WI38 (cell line): ENCODE measurements around the gene ZFP69B.
"Not testable (repeated sequence)": the region's sequence is repeated elsewhere in the genome, so short reads cannot be mapped to it uniquely, and the experiment has no call there.

Source experiments
- H3K4me3 ChIP-seq: 2 replicates; pipeline ENCODE4 v1.5.1; 2011; ENCODE audit warnings: low read depth, mild to moderate bottlenecking, control low read depth, low read length
- TF ChIP-seq, protein P1 (sequence below): IDR thresholded peaks from 2 replicates; pipeline ENCODE4 v1.5.1; 2012; ENCODE audit warnings: low read depth, mild to moderate bottlenecking, control low read depth, low read length

The ZFP69B gene

DNA sequence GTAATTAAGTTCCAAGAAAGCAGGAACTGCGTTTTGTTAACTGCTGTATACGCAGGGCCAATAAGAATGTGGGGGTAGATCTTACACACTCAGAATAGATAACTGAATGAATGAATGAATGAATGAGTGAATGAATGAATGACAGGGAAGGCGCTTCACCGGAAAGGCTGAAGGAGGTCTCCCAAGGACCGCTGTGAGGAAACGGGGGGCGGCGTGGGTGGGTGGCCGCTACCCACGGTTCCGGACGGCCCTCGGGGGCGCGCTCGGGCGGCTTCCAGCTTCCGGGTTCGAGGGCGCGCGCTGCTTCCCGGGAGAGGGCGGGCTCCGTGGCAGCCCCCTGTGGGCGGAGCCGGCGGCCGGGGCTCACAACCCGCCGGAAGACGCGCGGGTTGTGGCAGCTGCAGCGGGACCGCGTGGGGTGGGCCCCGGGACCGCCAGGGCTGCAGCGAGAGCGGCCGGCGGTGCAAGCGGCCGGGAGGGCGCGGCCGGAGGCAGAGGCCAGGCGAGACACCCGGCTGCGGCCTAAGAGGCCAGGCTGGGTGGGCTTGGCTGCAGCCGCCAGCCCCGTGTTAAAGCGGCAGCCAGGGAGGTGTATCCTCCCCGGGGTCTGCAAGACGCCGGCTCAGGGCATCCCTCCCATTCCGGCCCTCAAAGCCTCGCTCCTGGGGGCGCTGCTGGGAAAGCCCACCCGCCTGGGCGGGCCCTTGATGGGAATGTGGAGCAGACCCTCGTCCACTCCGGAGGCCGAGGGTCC lies 26.8 kb downstream of the ZFP69B start, which contains the start of gene ZFP69:
ZFP69 (plus strand) TSS at position 367 of the 754 bp plus-strand sequence. CDS start 2,072 bp downstream, outside the sequence.
- TF ChIP-seq, protein P1, sequence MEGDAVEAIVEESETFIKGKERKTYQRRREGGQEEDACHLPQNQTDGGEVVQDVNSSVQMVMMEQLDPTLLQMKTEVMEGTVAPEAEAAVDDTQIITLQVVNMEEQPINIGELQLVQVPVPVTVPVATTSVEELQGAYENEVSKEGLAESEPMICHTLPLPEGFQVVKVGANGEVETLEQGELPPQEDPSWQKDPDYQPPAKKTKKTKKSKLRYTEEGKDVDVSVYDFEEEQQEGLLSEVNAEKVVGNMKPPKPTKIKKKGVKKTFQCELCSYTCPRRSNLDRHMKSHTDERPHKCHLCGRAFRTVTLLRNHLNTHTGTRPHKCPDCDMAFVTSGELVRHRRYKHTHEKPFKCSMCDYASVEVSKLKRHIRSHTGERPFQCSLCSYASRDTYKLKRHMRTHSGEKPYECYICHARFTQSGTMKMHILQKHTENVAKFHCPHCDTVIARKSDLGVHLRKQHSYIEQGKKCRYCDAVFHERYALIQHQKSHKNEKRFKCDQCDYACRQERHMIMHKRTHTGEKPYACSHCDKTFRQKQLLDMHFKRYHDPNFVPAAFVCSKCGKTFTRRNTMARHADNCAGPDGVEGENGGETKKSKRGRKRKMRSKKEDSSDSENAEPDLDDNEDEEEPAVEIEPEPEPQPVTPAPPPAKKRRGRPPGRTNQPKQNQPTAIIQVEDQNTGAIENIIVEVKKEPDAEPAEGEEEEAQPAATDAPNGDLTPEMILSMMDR: no peak
- H3K4me3 ChIP-seq: peak within 1 kb of the TSS; percentile 77

DNA sequence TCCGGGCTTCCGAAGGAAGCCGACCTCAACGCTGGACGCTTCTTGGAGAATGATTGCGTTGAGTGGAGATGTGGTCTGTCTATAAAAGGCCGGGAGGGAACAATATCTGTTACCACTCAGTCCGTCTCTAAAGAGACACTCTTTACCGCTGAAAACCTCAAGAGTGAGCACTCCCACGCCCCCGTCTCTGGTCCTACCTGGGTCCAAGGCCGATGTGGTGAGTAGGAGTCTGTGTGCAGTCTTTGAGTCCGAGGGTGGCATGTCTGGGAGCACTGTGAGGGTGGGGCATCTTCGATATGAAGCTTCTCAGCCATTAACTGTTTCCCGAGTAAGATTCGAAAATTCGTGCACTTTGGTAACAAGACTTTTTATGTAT lies 27.4 kb downstream of the ZFP69B start:
- H3K4me3 ChIP-seq: peak overlapping the region; percentile 77

DNA sequence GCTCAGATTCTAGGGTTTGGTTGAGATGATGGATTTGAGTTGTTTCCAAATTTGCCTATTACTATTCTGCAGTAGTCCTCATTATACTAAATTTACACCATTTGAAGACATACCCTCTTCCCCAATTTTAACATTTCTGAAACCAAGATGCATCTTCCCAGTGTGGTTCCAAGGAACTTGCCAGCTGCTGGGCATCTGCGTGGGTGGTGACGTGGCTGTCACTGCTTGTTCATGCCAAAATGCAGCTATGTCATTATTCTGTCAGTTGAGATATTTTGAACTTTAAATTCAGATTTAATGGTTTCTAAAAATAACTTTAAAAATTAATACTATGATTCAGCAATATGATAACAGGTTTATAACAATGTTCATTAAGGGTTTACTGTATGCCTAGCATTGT lies 28.0 kb downstream of the ZFP69B start:
- TF ChIP-seq, protein P1: no peak
- peak overlapping the region; percentile 77 for H3K4me3 ChIP-seq

More for the DNA sequence above, 27.4 kb downstream of the ZFP69B start:
- TF ChIP-seq, protein P1: no peak

DNA sequence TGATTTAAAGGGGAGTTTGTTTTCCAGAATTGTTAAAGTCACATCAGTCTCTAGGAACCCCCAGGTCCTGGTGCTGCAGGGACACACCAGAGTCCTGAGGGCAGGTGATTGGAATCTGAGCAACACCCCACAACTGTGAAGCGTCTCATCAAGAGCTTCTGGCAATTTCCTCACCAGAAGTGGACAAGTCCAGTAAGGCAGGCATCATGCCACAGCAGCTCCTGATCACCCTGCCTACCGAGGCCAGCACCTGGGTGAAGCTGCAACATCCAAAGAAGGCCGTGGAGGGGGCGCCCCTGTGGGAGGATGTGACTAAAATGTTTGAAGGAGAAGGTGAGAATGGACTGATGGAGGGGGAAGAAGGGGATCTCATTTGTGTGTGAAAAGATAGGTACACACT lies 28.9 kb downstream of the ZFP69B start:
- TF ChIP-seq, protein P1: no peak

GRCh38 chr1:40495315-40495903 lies 45.1 kb downstream of the ZFP69B start:
- TF ChIP-seq, protein P1: no peak
- H3K4me3 ChIP-seq: no peak overlapping the region

More for the DNA sequence above, 28.9 kb downstream of the ZFP69B start:
- no peak overlapping the region for H3K4me3 ChIP-seq

GRCh38 chr1:40502651-40503050 lies 52.4 kb downstream of the ZFP69B start:
- not testable (repeated sequence) for H3K4me3 ChIP-seq

DNA sequence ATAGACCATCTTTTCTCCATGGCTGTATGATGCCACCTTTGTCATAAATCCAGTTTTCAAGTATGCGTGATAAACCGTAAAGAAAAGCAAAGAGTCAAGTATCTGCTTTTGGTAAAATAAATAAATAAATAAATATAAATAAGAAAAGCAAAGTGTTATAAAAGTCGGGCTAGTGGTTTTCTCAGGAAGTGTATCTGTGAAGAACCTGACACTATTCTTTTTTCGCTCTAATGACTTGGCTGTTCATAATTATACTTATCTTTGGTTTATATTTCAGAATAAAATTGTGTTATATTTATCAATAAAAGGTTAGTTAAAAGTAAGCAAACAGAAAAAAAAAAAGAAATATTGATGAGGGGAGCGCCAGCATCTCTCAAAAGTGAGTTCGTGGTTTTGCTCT lies 57.7 kb downstream of the ZFP69B start:
- TF ChIP-seq, protein P1: no peak

More for the DNA sequence above, 57.7 kb downstream of the ZFP69B start:
- H3K4me3 ChIP-seq: peak overlapping the region; percentile 77
